HepG2 (cell line): ENCODE measurements around the gene FDPS. TPM values are rescaled to one million over a fixed set of nuclear protein-coding genes. Genes with fewer than 3 reads are reported as not detected.

ENCODE experiments used
- ARNT2 ChIP-seq: sonication (generic); formaldehyde crosslinking; IDR thresholded peaks from 2 replicates; pipeline ENCODE4 v1.8.0; 2022; ENCODE audit warnings: mild to moderate bottlenecking, low read depth, missing genetic modification reagents, moderate library complexity
- GLMP ChIP-seq: sonication (generic); formaldehyde crosslinking; IDR thresholded peaks from 2 replicates; pipeline ENCODE4 v1.9.0; 2021; ENCODE audit warnings: missing genetic modification reagents, mild to moderate bottlenecking, borderline replicate concordance
- HMGXB3 ChIP-seq: sonication (generic); formaldehyde crosslinking; IDR thresholded peaks from 2 replicates; pipeline ENCODE4 v1.4.0; 2020; ENCODE audit warnings: missing genetic modification reagents, borderline replicate concordance
- IRF2 ChIP-seq: IDR thresholded peaks from 2 replicates; pipeline ENCODE4 v1.6.1; 2018; ENCODE audit warnings: missing genetic modification reagents, missing compliant biosample characterization
- KDM5A ChIP-seq: fragments of 200-600 bp; sonication (generic); IDR thresholded peaks from 2 replicates; pipeline ENCODE4 v1.7.0; 2018; ENCODE audit warnings: antibody characterized with exemption, mild to moderate bottlenecking, low read length, borderline replicate concordance
- KDM5B ChIP-seq: sonication (generic); formaldehyde crosslinking; IDR thresholded peaks from 2 replicates; pipeline ENCODE4 v1.4.0; 2020; ENCODE audit warnings: missing genetic modification reagents, mild to moderate bottlenecking, borderline replicate concordance
- MED8 ChIP-seq: sonication (generic); formaldehyde crosslinking; IDR thresholded peaks from 2 replicates; pipeline ENCODE4 v1.8.1; 2023; ENCODE audit warnings: mild to moderate bottlenecking, missing genetic modification reagents; ENCODE audit not compliant: insufficient replicate concordance
- PTBP1 ChIP-seq: fragments of 200-400 bp; formaldehyde crosslinking; IDR thresholded peaks from 2 replicates; pipeline ENCODE4 v1.6.1; 2018; ENCODE audit warnings: low read length, low read depth; ENCODE audit not compliant: poor library complexity, severe bottlenecking
- SMARCC2 ChIP-seq: fragments of 450-650 bp; IDR thresholded peaks from 2 replicates; pipeline ENCODE4 v1.6.1; 2017; ENCODE audit warnings: antibody characterized with exemption, mild to moderate bottlenecking
- SP2 ChIP-seq: sonication (generic); formaldehyde crosslinking; IDR thresholded peaks from 2 replicates; pipeline ENCODE4 v1.5.1; 2020; ENCODE audit warnings: mild to moderate bottlenecking, missing genetic modification reagents
- TFDP1 ChIP-seq: IDR thresholded peaks from 2 replicates; pipeline ENCODE4 v1.6.1; 2016; ENCODE audit warnings: missing compliant biosample characterization, missing genetic modification reagents, borderline replicate concordance
- YEATS4 ChIP-seq: sonication (generic); formaldehyde crosslinking; IDR thresholded peaks from 2 replicates; pipeline ENCODE4 v1.4.0; 2020; ENCODE audit warnings: missing genetic modification reagents, borderline replicate concordance
- ZBTB3 ChIP-seq: sonication (generic); formaldehyde crosslinking; IDR thresholded peaks from 2 replicates; pipeline ENCODE4 v1.4.0; 2020; ENCODE audit warnings: low read depth, mild to moderate bottlenecking, moderate library complexity, missing genetic modification reagents, borderline replicate concordance
- ZMAT3 ChIP-seq: sonication (generic); formaldehyde crosslinking; conservative IDR thresholded peaks from 2 replicates; pipeline ENCODE4 v1.7.0; 2021; ENCODE audit warnings: missing genetic modification reagents
- ZNF160 ChIP-seq: sonication (generic); formaldehyde crosslinking; IDR thresholded peaks from 2 replicates; pipeline ENCODE4 v1.8.0; 2022; ENCODE audit warnings: mild to moderate bottlenecking, inconsistent platforms, missing genetic modification reagents
- ZNF563 ChIP-seq: sonication (generic); formaldehyde crosslinking; IDR thresholded peaks from 2 replicates; pipeline ENCODE4 v1.8.0; 2022; ENCODE audit warnings: mild to moderate bottlenecking, moderate library complexity, missing genetic modification reagents
- ZNF589 ChIP-seq: sonication (generic); formaldehyde crosslinking; conservative IDR thresholded peaks from 2 replicates; pipeline ENCODE4 v1.8.0; 2022; ENCODE audit warnings: mild to moderate bottlenecking, moderate library complexity, missing genetic modification reagents
- ZNF607 ChIP-seq: sonication (generic); formaldehyde crosslinking; IDR thresholded peaks from 2 replicates; pipeline ENCODE4 v1.5.1; 2020; ENCODE audit warnings: missing genetic modification reagents, mild to moderate bottlenecking, borderline replicate concordance
- ZNF773 ChIP-seq: sonication (generic); formaldehyde crosslinking; IDR thresholded peaks from 2 replicates; pipeline ENCODE4 v1.4.0; 2020; ENCODE audit warnings: missing genetic modification reagents, borderline replicate concordance
- ZNF782 ChIP-seq: sonication (generic); formaldehyde crosslinking; IDR thresholded peaks from 2 replicates; pipeline ENCODE4 v1.4.0; 2020; ENCODE audit warnings: missing genetic modification reagents, mild to moderate bottlenecking, borderline replicate concordance
- ZSCAN31 ChIP-seq: sonication (generic); formaldehyde crosslinking; IDR thresholded peaks from 2 replicates; pipeline ENCODE4 v1.5.0; 2020; ENCODE audit warnings: low read depth, mild to moderate bottlenecking, missing genetic modification reagents
- polyA plus RNA-seq, 8 experiments: library from polyadenylated mRNA; depleted of rRNA in 3 of 8; stranded (reverse) in 7 of 8; unstranded in 1 of 8; fragments of >200 nt; fragmentation: Illumina TruSeq in 4 of 8; extraction: Trizol in 4 of 8; gene quantifications; 2 replicates each; pipeline versions ENCODE4 v1.2.1 to v1.2.3, GENCODE V29; 2011 to 2016; ENCODE audit warnings: low read depth in 4 of 8, missing spikeins in 1 of 8, mixed read lengths in 1 of 8; ENCODE audit not compliant: insufficient read depth in 1 of 8
- total RNA-seq, 5 experiments: library from RNA; depleted of rRNA; stranded (reverse); fragments of >200 nt; fragmentation: Illumina TruSeq; extraction: Trizol; gene quantifications; 2 replicates each; pipeline ENCODE4 v1.2.3, GENCODE V29; 2016; ENCODE audit warnings: low read depth in 1 of 5

FDPS gene
- total and polyA plus RNA-seq, 2 of the 13 experiments (the other 11 are each of a cell fraction or from before 2014, with no cell fraction given), result 264 to 519 TPM

- TF ChIP-seq HMGXB3 (CRISPR knock-in tag), result 0 out of 2 replicates have a peak, but pooled peaks have one; percentile 28
- no peak for TF ChIP-seq GLMP
- TF ChIP-seq TFDP1 (CRISPR knock-in tag), result 0 out of 2 replicates have a peak, but pooled peaks have one; percentile 19
- 0 out of 2 replicates have a peak, but pooled peaks have one; percentile 31 for TF ChIP-seq ZSCAN31 (CRISPR knock-in tag)
- TF ChIP-seq ZBTB3, result no peak
- TF ChIP-seq SP2 (CRISPR knock-in tag), result no peak
- no peak for TF ChIP-seq ZNF773 (CRISPR knock-in tag)
- no peak for TF ChIP-seq SMARCC2
- TF ChIP-seq ZMAT3 (CRISPR knock-in tag), result no peak
- TF ChIP-seq ZNF782, result no peak
- 0 out of 2 replicates have a peak, but pooled peaks have one; percentile 35 for TF ChIP-seq ZNF160 (CRISPR knock-in tag)
- TF ChIP-seq KDM5A, result peak; percentile 37; the same call in 1 of the 2 replicates
- 0 out of 2 replicates have a peak, but pooled peaks have one; percentile 14 for TF ChIP-seq KDM5B (CRISPR knock-in tag)
- TF ChIP-seq PTBP1, result peak; percentile 16
- TF ChIP-seq ZNF563 (CRISPR knock-in tag), result peak; percentile 42; the same call in 1 of the 2 replicates
- TF ChIP-seq IRF2 (CRISPR knock-in tag), result no peak
- TF ChIP-seq YEATS4 (CRISPR knock-in tag), result peak; percentile 30; the same call in 1 of the 2 replicates
- TF ChIP-seq MED8 (CRISPR knock-in tag), result peak; percentile 28
- no peak for TF ChIP-seq ARNT2 (CRISPR knock-in tag)
- no peak; the same call in 1 of the 2 replicates for TF ChIP-seq ZNF589 (CRISPR knock-in tag)
- TF ChIP-seq ZNF607, result peak; percentile 81; the same call in 1 of the 2 replicates
These were observed 16.3 kb downstream of the FDPS start (continued) for GRCh38 chr1:155324717-155325602.
